Left forelimb (tissue), 1 donor: Measurements from ENCODE around the gene SUFU.

ENCODE experiments used
- DNase-seq: peaks from one replicate; pipeline ENCODE4 v3.0.0-alpha.2; 2018; ENCODE audit warnings: low spot score

The SUFU gene

DNA sequence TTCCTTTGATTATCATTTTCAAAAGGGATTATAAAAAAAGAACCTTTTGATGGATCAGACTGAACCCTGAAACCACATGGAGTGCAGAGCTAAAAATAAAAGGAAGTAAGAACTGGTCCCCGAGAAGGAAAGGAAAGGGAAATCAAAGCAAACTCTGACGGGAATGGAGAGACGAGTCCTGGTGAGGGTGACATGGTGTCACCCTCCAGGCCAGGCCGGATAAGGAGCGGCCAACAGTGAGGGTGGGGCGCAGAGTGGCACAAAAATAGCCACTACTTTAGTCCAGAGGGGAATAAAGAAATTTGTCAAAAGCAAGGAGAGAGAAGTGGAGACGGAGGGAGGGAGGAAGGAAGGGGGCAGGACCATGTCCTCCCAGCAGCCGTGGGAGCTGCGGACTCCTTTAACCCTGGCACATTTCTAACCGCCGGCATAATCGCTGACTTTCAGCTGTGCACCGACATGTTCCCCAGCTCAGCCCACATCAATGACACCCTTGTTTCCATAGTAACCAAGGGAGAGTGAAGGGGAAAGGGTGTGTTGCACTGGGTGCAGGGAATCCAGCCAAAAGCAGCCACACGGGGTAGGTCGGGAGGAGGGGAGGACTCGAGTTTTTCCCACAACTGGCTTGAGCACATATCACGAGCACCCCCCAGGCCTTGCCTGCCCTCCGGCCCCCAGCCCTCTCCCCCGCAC is 170.2 kb downstream of the SUFU start:
- no peak for DNase-seq

DNA sequence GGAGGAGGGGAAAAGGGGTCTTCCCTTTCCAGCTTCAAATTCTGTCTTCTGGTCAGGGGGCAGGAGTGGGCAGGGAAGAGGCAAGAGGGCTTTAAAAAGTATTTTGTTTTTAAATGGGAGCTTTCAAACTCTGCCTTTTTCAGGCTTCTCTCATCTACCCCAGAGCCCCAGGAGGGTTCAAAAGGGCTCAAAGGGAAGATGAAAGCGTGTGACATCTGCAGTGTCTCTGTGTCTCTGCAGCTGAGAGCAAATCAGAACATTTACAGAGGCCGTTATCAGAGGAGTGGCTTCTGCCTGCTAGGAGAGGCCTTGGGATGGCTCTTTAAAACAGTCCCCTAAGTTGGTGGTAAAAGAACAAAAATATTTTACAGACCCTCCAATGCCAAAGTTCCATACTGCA is 170.8 kb downstream of the SUFU start:
- DNase-seq: no peak

DNA sequence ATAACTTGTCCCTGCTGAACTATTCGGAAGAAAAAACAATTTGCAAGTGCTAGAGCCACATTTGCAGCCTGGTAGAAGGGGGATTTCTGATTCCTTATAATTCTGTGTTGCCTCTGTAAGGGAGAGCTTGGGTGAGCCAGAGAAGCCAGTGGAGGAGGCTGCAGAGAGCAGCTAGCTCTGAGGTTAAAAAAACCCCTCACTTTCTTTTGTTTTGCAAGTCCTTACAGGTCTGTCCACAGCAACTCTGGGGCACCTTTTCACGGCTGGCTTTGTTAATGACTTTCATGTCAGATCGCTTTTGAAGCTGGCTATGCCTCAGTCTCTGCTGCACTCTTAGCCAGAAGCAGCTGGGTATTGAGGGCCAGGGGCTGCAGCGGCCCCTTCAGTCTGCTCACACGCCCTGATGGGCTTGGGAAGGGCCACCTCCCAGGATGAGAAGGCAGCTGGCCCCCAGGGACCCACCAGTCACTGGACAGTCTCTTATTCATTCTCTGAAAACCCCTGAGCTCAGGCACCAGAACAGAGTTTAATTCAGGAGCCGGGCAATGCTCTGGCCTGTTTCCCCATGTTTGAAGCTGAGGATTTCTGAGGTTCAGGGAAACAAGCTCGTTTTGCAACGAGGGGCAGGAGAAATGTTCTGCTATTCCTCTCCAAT is 171.4 kb downstream of the SUFU start:
- DNase-seq: no peak

DNA sequence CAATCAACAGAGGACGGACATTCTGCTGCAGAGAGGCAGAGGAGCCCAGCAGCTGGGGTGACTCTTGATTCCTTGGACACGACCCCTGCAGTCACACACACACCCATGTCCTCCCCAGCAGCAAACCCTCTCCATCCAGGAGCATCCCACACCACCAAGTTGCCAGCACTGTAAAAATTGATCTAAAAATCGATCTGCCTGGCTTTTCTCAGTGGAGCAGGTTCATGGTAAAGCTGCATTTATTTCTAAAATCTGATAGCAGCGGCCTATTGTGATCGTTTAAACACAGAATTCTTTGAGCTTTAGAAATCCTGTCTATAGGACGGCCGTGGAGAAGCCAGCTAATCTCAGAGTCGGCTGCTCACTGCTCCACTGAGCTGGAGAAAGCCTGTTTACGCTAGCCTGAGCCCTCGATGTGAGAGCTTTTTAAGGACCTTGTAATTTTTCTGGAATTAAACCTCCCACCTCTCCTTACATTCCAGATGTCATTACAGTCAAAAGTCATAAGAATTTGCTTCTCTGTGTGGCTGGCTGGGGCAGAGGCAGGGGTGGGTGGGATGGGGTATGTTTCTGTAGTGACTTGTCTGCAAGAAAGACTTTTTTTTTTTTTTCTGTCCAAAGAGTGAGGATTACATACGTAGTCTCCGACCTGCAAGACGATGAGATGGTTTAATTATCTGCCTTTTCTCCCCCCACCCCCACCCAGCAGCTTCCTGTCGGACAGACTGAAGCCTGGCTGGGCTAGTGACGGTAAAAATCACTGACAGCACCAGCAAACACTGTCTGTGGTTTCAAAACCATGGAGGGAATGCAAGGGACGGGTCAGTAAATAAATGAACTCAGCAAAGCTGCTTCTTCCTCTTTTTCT is 172.1 kb downstream of the SUFU start:
- DNase-seq: no peak

DNA sequence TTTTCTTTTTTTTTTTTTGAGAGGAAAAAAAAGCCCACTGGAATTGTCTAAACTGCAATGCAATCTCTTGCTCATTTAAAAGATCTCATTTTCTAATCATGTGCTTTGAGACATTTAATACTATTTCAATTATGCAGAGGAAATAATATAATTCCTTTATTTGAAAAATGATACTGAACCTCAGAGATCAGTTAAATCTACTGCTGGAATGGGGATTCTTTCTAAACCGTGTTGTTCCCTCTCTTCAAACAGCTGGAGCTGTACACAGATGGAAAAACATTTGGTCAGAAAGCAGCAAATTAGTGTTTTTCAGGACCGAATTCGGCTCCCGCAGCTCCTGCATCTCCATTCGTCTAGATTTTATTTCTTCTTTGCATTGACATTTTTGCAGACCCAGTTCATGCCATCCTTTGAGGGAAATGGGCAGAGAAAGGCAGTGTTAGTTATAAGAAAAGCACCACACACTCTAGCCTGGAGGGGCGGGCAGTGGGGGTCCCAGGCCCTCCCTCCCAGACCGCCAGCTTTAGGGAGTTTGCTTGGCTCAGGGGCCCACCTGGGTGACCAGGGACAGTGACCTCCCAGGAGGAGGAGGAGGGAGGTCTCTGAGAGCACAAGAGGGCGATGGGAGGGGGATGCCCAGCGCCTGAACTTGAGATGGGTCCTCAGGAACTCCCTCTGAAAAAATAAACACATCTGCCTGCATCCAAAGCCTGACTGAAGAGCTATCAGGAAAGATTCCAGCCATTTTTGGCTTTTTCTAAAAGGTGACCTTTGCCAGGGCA is 173.0 kb downstream of the SUFU start:
- no peak for DNase-seq

DNA sequence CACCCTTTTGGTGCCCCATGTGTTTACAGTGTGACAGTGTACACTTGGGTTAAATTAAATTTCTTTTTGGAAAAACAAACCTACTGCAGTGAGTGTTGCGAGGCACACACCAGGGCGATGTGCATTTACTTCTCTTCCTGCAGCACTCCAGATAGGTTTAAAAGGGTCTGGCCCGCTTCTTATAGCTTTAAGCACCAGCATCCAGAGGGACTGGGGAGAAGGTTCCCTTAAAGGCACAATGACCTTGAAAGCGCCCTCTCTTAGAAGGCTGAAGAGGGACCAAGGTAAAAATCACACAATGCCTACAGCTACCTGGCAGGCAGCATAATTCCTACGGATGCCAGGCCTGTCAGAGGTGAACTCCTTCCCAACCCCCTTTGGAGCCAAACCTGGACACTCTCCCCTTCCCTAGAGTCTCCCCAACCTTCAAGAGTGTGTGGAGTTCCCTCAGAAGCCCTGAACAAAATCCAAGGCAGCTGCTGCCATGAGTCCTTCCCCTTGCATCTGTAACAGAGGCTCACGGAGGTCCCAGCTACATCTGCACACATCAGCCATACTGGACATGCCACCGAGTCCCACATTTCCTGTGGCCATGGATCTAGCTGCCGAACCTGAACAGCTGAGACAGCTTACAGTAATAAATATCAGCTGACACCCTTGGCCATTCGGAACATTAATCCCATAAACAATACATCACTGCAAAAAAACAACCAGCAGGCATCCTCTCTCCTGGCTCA is 173.7 kb downstream of the SUFU start:
- DNase-seq: no peak

DNA sequence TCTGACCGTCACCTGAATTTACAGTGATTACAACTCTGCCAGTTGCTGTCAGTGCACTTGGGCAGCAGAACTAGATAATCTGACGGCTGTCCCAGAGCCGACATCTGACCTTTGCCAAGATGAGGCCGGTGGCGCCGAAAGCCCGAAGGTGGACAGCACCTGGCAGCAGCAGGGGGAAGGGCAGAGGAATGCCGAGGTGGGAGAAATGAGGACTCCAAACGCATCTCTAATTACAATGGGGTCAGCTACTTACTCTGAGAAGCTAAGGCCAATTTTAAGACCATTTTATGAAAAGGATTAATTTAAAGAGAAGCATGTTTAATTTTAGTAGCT is 174.3 kb downstream of the SUFU start:
- no peak for DNase-seq

DNA sequence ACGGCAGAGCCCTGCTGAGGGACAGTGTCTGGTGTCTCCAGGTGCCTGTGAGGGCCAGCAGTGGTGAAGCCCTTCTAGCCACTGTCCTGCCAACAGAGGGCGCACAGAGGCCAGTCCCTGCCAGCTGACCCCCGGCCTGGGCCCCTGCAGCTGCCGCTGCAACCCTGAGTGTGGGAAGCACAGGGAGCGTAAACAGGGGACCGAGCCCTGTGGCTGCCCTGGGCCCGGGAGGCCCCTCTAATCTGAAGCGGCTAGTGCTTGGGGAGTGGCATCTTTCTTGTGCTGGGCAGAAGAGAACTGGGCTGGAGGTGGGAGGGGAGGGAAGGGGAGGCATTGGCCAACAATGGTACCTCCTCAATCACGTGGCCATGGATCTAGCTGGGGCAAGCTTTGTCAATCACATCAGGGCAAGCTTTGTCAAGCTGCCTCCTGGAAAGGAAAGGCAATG is 175.1 kb downstream of the SUFU start:
- DNase-seq: peak; percentile 80

DNA sequence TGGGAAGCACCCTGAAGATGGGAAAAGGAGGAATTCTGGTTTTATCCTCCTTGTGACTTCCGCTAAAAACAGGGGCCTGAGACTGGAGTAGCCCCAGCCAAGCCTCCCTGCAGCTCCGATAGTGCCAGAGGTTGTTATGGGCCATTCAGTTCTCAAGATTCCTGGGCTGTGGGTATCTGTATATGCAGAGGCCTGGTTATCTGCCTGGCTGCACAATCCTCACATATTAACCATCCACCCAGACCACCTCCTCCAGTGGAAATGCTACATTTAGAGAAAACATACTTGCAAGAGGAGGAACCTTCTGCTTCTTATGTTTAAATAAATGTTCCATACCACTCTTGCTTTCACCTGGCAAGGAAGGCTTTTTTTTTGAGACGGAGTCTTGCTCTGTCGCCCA is 175.8 kb downstream of the SUFU start:
- DNase-seq: no peak

DNA sequence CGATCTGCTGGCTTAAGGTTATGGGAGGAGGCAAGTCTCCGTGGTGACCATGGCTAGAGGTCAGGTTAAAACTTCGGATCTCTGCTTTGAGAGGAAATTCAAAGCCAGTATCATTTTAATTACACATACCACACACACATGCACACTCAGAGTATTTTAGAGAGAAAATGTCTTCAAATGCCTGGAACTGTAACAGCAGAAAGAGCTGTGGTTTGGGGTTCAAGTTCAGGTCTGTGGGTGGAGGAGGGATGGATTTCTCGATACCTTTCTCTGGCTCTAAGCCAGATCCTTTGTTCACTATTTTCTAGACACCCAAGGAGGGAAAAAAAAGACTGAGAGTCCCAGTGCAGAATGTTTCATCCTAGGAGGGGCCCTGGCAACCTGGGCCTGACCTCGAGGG is 177.9 kb downstream of the SUFU start:
- DNase-seq: no peak

DNA sequence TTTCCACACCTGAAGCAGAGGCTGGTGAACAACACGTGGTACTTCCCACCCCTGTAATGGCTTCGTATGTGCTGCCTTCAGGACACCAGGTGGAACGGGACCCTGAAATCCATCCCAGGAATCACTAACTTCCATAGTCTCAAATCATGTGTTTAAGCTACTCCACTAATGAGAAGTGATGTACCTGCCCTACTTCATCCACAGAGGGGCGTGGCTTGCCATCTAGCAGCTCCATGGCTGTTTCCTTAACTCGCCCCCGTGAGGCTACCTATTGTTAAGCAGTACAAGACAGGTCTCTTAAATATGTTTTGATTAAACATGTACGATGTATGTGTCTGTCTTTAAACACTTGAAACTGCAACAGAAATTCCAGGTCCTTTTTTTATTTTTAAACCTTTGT is 178.6 kb downstream of the SUFU start:
- DNase-seq: no peak

DNA sequence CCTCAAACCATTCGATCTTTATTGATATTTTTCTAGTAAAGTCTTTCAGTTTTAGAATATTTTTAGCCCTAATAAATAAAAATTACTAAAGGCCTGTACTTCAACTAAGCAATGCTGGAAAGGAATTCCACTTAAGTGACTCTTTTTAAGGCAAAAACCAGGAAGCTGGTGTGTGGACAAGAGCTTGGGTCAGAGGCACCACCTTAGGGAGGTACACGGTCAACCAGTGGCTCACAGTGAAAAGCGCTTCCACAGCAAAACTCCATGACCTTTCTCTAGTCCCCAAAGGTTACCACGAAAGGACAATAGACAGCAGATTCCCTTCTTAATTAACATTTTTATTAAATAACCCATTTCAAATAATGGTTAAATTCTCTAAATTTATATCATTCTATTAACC is 179.2 kb downstream of the SUFU start:
- DNase-seq: no peak
